GM19035 (cell line): ENCODE data around the gene SOHLH1.

ENCODE experiments used
- ATAC-seq: cut with Tn5 transposase; IDR thresholded peaks from one replicate; pipeline ENCODE4 v1.9.1; 2021; ENCODE audit not compliant: unreplicated experiment

Gene SOHLH1

DNA sequence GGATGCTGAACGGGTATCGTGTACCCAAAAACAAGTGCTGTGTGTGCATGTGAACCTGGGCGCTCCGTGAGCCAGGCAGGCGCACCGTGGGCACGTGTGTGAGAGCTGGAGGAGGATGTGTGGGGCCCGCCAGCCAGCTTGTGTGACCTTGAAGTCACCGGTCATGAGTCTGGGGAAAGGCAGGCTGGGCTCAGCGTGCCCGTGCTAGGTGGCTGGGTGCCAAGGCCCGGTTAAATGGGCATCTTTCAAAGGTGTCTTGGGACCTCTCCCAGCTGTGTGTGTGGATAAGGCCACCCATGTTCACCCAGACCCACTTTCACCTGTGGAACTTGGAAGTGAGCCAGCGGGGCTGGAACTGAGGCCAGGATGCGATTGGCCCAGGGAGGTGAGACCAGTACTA, 6.1 kb upstream of the SOHLH1 start:
- no peak for ATAC-seq

DNA sequence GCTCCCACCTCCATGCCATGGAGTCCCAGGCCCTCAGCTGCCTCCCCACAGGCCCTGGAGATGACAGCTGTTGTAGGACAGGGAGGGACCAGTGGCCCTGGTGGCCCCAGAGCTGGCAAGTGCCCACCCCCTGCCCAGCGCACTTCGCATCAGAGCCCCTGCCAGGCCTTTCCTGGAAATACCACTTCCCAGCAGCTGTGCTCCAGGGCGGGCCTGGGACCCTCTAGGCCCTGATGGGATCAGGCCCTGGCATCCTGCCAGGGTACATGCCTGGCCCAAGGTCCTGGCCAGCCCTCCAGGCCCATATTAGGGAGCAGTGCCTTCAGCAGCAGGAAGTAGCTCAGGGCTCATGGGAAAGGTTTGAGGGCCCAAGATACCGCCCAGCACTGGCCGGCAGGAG, 5.2 kb upstream of the SOHLH1 start:
- no peak for ATAC-seq

DNA sequence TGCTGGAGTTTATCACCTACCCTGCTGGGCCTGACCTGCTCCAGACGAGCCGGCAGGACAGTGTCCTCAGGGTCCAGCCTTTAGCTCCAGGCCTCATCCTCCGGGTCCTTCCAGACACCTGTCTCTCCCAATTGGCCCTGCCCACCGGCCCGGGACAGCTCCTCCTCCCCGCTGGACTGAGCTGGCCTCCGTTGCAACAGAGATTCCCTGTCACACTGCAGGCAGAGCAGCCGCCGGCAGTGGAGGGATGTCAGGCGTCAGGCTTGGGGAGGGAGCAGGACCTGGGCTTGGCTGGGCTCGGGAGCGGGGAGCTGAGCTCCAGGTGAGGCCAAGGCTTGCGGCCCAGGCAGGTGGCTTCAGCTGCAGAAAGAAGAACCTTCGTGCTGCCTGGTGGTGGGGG, 4.4 kb upstream of the SOHLH1 start:
- no peak for ATAC-seq

DNA sequence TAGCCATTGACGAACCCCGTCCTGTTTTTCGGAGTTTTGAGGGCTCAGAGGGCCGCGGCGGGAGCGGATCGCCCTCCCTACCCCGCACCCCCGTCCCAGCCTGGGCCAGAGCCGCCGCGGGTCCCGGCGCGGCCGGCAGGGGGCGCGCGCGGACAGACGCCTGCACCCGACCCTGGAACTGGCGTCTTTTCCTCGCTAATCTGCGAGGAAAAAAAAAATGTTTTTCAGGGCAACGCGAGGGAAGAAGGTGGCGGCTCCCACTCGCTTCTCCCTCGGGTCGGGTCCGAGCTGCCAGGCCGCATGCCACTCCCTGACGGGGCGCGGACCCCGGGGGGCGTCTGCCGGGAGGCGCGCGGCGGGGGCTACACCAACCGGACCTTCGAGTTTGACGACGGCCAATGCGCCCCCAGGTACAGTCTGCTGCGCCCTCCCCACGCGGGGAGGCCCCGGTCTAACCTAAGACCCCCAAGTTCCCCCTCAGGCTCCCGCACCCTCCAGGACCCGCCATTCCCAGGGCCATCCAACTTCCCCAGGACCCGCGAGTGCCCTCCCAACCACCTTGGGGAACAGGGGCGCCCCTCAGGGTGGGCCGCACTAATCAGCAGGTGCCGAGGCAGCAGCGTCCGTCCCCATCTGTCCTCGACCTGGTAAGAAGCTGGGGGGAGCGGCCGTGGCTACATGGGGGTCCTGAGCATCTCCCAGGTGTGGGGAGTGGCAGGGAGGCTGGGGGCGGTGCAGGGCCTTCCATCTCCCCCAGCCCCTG, 2.9 kb upstream of the SOHLH1 start, which contains the start of gene KCNT1:
TSS of gene KCNT1 (plus strand) at position 227 of the 763 bp plus-strand sequence. CDS start at position 301, 74 bp downstream.
- ATAC-seq, result no peak

DNA sequence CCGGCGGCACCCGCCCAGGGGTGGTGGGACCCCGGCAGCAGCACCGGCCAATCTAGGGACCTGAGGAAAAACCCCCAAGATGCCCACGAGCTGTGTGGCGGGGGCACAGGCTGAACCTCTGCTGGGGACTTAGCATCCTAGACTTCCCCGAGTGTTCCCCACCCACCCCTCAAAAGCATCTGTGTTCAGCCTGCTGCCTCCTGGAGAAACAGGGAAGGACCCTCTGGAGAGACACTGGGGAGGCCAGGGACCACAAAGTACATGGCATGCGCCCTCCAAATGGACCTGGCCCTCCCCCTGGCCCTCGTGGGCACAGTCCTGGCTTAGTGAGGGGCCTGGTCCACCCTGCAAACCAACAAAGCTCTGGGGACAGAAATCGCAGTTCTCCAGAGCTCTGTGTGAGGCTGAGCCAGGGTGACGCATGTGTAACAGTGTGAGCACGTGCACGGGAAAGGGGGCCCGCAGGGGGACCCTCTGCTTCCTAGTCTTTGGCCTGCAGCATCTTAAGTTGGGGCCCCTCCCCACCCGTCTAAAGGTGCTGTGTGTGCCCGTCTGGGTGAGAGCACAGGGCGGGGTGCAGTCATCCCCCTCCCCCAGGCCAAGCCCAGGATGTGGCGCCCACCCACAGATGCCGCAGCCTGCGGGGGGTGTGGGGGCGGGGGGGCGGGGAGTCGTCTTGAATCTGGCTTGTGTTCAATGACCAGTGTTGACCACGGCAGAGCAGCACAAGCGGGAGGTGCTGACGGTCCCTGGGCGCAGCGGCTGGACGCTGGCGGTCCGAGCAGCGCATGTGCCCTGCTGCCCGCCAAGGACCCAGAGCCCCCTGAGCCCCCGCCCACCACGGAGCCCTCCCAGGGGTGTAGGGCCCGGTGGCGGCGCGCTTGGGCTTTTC, 2.0 kb upstream of the SOHLH1 start:
- no peak for ATAC-seq

DNA sequence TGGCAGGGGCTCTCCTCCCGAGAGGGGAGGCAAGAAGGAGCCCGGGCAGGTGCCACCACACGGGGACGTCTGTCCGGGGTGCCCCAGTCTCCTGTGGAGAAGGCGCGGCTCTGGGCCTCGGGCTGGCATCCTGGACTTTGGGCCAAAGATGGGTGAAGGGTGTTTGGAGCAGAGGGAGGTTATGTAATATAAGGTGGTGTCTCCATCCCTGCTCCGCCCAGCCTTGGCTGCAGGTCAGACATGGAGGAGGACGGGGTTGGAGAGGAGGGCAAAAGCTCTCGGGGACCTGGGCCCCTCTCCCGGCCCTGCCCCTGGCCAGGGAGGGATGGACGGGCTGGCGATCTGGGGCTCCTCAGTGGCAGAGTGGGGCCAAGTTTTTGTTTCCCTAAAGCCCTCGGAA, 1.2 kb upstream of the SOHLH1 start:
- ATAC-seq, result no peak

DNA sequence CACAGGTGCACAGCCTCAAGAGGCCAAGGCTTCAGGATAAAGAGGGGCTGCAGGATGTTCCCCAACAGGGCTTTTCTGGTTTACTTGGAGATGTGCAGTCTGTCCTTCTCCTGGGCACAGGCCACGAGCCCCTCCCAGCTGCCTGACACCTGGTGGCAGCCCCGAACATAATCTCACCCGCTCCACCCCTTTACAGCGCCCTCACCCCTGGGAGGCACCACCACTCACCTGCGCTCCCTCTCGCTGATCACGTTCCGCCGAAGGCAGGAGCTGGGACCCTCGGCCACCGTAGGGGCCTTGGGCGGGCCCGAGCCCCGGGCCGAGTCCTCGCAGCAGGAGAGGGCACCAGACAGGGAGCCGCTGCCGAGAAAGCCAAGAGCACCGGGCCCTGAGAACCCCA, 514 bp downstream of the SOHLH1 start:
- no peak for ATAC-seq

DNA sequence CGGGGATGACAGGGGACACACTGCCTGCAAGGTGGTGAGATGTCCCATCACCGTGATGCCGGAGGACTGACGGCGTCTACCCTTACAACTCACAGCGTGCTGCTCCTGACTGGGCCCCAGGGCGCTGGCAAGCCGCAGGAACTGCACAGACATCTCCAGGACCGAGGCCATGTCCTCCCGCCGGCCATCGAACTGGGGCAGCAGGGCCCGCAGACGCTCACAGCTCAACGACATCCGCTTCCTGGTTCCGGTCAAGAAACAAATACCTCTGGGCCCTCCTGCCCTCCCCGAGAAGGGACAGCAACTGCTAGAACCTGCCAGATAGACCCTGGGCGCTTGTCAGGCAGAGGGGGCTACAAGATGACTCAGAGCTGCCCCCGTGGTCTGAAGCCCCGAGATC, 1.0 kb downstream of the SOHLH1 start:
- ATAC-seq, result no peak

DNA sequence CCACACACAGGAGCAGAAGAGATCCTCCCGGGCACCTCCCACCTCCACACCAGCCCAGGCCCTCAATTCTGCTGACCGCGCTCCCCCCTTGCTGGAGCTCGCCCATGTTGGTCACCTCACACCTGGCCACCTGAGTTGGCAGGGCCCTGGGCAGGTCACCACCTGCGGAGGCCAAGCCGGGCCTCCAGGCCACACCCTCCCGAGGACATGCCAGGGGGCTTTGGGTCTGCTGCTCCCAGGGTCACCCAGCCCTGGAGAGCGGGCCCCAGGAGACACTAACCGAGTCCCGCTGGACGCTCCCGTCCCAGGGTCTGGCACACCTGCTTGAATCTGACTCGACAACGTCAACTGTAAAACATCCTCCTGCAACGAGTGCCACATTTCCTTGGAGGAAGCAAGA, 2.1 kb downstream of the SOHLH1 start:
- ATAC-seq, result no peak

DNA sequence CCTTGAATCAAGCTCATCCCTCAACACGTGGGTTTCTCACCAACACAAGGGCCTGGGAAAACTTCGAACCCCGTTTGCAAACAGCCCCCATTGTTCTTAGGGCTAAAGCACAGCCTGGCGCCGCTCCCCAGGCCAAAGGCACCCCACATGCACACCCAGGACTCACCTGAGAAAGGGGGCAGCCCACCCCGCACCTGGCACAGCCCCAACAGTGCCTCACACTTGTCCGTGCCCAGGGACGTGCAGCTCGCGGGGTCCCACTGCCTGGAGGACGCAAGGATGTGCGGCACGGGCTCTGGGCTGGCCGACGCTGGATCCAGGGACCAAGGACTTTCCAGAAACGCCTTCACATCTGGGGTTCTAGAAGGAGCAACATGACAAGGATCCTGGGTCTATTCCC, 2.8 kb downstream of the SOHLH1 start:
- ATAC-seq, result no peak

DNA sequence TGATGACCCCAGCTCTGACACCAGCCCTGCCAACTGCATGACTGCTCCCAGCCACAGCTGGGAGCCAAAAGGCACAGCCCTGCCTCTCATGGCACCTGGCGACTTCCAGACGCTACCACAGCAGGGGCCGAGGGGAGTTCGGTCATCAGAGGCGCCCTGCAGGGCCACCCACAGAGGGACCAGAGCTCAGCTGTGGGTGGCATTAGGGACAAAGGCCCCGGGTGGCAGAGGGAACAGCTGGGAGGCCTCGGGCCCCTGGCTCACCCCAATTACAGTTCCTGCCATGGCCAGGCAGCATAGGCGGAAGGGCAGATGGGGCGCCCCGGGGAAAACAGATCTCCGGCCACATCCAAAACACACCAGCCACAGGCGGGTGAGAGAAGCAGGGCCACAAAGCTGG, 3.6 kb downstream of the SOHLH1 start:
- ATAC-seq, result no peak

DNA sequence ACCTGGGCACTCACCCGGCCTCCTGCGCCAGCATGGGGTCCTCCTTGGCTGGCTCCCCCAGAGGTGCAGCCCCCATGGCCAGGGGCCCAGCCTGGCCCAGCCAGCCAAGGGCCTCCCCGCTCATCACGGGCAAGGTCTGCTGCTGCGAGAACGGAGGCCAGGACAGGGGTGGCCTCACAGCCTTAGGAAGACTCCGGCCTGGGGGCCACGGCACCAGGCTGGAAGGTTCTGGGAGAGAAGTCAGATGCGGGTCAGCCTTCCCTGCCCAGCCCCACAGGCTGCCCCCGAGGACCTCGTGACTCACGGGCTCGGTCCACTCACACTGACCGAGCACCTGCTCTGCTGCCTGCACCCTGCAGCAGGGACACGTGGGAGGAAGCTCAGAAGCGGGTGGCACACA, 4.2 kb downstream of the SOHLH1 start:
- no peak for ATAC-seq

DNA sequence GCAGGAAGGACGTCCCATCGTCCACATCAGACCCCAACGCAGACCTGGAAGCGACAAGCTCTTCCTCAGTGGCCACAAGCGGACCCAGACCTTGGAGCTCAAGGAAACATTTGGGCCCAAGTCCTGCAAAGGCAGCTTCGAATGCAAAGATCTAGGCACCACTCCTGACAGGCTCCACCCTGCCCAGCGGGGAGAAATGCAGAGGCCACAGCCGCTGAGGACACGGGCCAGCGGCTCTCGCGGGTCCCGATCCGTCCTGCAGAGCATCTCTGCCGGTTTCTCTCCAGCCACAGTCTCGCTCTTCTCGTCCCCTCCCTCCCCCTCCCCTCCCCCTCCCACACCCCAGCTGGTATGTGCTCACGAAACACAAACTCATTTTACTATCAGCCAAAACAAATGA, 4.9 kb downstream of the SOHLH1 start:
- no peak for ATAC-seq

DNA sequence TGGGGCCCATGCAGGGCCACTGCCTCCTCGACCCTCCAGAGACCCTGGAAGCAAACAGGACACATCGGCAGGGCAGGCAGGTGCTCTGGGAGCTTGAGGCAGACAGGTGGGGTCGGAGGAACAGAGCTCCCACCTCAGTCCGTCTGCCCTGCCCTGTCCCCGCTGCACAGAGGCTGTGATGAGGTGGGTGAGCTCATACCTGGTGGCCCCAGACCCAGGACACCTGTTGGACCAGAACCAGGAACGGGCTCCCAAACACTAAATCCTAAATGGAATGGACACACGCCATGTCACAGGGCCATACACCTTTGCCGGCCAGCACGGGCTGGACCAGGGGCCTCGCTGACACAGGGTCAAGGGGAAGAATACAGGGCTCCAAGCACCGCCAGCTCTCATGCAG, 5.5 kb downstream of the SOHLH1 start:
- ATAC-seq, result no peak

DNA sequence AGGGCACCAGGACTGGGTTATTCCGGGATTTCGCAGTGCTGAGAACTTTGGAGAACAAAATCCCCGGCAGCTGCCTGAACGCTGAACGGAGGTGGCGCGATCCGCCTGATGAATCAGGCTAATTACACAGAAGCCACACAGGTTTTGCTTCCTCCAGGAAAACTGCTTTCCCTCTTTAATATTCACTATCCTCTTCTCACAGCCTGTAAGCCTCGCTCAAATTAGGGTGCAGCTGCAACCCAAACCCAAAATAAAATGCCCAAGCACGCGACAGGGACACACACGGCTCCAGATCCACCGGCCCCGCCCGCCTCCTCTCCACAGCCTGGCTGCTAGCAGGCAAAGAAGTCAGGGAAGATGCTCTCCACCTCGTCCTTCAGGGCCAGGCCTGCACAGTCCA, 6.0 kb downstream of the SOHLH1 start:
- ATAC-seq, result no peak

DNA sequence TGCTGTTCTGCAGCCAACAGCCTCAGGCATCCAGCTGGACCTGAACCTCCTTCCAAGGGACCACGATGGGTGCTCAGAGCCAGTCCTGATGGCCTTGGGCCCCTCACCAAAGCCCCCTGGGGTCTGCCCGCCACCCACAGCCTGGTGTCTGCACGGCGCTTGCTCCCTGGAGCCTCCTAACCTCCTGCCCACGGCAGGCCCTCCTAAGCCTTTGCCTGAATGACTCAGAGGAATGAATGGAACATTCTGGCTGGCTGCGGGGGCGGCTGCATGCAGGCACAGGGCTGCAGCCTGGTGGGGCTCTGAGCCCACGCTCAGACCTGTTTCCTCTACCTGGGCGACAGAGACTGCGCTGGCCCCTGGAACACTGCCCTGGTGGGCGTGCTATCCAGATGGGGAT, 6.9 kb downstream of the SOHLH1 start:
- no peak for ATAC-seq

DNA sequence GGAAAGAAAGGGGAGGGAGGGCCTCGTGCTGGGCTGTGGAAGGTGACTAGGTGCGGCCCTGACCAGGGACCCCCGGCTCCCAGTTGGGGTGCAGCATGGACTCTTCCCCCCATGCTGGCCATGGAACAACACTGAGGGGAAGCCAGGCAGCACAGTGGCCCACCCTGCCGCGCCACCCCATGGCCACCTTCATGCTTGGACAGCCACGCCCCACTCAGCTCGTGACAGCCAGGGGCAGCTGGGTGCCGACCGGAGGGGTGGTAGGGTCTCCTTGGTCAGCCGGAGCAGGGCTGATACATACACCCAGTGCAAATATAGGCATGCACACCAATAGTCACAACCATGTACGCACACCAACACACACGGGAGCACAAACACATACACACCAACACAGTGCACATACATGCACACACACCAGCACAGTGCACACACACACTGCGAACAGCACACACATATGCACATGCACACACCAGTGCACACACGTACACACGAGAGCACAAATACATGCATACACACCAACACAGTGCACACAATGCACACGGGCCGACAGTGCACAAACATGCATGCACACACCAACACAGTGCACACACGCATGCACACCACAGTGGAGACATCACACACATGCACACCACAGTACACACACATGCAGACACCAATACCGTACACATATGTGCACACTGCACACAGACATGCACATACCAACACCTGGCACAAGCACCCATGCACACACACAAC, 8.3 kb downstream of the SOHLH1 start:
- no peak for ATAC-seq

DNA sequence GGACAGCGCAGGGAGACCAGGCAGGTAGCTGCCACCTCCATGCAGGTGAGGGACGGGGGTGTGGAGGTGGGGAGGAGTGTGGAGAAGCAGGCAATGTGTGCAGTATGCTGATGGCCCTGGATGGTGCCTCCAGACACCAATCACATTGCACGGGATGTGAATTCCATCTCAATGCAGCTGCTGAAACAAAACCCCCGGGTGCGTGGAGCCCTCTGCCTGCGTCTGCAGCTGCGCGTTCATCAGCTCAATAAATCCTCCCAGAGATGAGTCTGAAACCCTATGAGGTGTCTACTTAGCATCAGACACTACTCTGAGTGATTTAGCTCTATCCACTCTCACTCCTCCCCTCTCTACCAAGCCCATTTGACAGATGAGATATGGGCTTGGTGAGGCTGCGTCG, 10.3 kb downstream of the SOHLH1 start:
- no peak for ATAC-seq

DNA sequence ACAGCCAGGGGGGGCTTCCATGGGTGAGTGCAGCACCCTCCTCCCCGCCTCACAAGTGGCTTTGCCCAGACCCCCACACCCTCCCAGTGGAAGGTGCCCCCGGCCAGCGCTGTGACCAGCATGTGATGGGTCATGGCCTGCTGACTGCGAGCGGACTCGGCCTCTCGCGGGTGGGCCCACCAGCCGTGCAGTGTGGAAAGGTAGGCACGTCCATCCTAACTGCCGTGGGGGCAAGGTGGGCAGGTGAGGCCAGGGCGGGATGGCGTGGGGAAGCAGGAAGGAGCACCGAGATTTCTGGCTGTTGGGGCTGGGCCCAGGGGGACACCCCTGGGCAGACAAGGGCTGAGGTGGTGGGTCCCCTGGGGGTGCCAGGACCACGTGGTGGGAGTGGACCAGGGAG, 12.1 kb downstream of the SOHLH1 start:
- no peak for ATAC-seq

DNA sequence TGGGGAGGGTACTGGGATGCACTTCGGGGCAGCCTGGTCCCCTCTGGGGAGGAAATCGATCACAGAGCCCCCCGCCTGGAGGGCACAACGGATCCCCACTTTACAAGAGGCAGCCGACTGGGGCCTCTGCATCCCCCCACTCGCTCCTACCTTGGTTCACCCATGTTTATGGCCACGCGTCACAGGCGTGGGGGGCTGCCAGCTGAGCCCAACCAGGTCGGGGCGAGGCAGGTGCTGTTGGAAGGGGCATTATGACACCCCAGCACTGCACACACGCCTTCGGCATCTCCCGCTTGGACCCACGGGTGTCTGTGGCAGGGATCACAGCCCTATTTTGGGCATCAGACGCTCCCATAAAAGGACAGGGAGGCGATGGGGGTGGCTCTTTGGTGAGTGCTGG, 14.6 kb downstream of the SOHLH1 start:
- no peak for ATAC-seq

DNA sequence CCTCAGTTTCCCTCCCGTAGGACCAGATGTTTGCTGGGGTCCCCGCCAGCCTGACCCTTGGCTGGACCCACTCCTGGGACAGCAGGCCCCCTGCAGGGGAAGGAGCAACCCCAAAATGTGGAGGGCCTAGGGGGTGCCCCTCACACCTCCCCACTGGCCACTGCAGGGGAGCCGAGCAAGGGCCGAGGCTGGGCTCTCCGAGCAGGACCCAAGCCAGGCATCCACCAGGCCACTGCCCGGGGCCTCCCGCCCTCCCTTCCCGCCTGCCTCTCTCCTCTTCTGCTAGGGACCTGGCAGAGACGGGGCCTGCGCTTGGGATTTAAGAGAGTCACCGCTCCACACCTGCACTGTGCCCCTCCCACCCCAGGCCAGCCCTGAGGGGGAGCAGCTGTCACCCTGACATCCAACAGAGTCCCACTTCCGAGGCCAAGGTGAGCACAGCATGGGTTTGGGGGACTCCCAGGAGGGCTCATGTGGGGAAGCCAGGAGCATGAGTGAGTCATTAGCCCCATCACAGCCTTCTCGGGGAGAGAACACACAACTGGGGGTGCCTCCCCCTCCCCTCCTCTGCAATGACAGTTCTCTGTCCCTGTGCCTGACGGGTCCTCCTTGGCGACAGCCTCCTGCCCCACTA, 15.8 kb downstream of the SOHLH1 start:
- no peak for ATAC-seq
